SK-N-SH treated with all-trans-retinoic acid at 6 μM for 48 hours (cell line): ENCODE results near the gene POLE.
"Not testable (repeated sequence)": the region's sequence is repeated elsewhere in the genome, so short reads cannot be mapped to it uniquely, and the experiment has no call there.

Experiments used
- ATAC-seq: fragments of 200-7000 bp; cut with Tn5 transposase; 3 replicates; pipeline ENCODE4 v1.9.1; 2020; ENCODE audit warnings: mild to moderate bottlenecking, moderate library complexity
- CREB5 ChIP-seq: fragments of 250-450 bp; sonication (Bioruptor Pico); IDR thresholded peaks from 2 replicates; pipeline ENCODE4 v1.5.1; 2020; ENCODE audit warnings: low read depth, mild to moderate bottlenecking, moderate library complexity
- CSRNP3 ChIP-seq: fragments of 250-450 bp; sonication (Bioruptor Pico); IDR thresholded peaks from 2 replicates; pipeline ENCODE4 v1.5.1; 2021; ENCODE audit warnings: mild to moderate bottlenecking, moderate library complexity
- ESRRG ChIP-seq: fragments of 250-450 bp; sonication (Bioruptor Pico); IDR thresholded peaks from 2 replicates; pipeline ENCODE4 v1.6.1; 2021; ENCODE audit warnings: mild to moderate bottlenecking
- GLIS3 ChIP-seq: fragments of 250-450 bp; sonication (Bioruptor Pico); IDR thresholded peaks from 2 replicates; pipeline ENCODE4 v1.5.0; 2020; ENCODE audit warnings: mild to moderate bottlenecking, moderate library complexity
- ISL1 ChIP-seq: fragments of 250-450 bp; sonication (Bioruptor Pico); IDR thresholded peaks from 2 replicates; pipeline ENCODE4 v2.1.2; 2022; ENCODE audit warnings: mild to moderate bottlenecking, moderate library complexity
- OSR1 ChIP-seq: fragments of 250-450 bp; sonication (Bioruptor Pico); IDR thresholded peaks from 2 replicates; pipeline ENCODE4 v1.8.0; 2022; ENCODE audit warnings: moderate library complexity, mild to moderate bottlenecking, inconsistent platforms
- PATZ1 ChIP-seq: fragments of 250-450 bp; sonication (Bioruptor Pico); IDR thresholded peaks from 2 replicates; pipeline ENCODE4 v1.8.0; 2020; ENCODE audit warnings: mild to moderate bottlenecking, moderate library complexity, borderline replicate concordance
- PPARA ChIP-seq: fragments of 250-450 bp; sonication (Bioruptor Pico); IDR thresholded peaks from 2 replicates; pipeline ENCODE4 v1.5.0; 2020; ENCODE audit warnings: mild to moderate bottlenecking, borderline replicate concordance
- RARB ChIP-seq: fragments of 250-450 bp; sonication (Bioruptor Pico); IDR thresholded peaks from 2 replicates; pipeline ENCODE4 v1.8.0; 2021; ENCODE audit warnings: mild to moderate bottlenecking, moderate library complexity
- SNAI2 ChIP-seq: fragments of 250-450 bp; sonication (Bioruptor Pico); IDR thresholded peaks from 2 replicates; pipeline ENCODE4 v1.5.0; 2020; ENCODE audit warnings: mild to moderate bottlenecking, moderate library complexity
- TOX ChIP-seq: fragments of 250-450 bp; sonication (Bioruptor Pico); IDR thresholded peaks from 2 replicates; pipeline ENCODE4 v1.8.0; 2021; ENCODE audit warnings: mild to moderate bottlenecking, moderate library complexity, borderline replicate concordance
- TSHZ2 ChIP-seq: fragments of 250-450 bp; sonication (Bioruptor Pico); IDR thresholded peaks from 2 replicates; pipeline ENCODE4 v1.5.0; 2020; ENCODE audit warnings: mild to moderate bottlenecking, moderate library complexity
- ZC3H10 ChIP-seq: fragments of 250-450 bp; sonication (Bioruptor Pico); IDR thresholded peaks from 2 replicates; pipeline ENCODE4 v1.5.1; 2021; ENCODE audit warnings: mild to moderate bottlenecking, moderate library complexity
- ZFP30 ChIP-seq: fragments of 450-650 bp; formaldehyde crosslinking; IDR thresholded peaks from 2 replicates; pipeline ENCODE4 v1.5.0; 2022; ENCODE audit warnings: mild to moderate bottlenecking, moderate library complexity
- ZNF565 ChIP-seq: fragments of 450-650 bp; formaldehyde crosslinking; conservative IDR thresholded peaks from 2 replicates; pipeline ENCODE4 v1.5.0; 2020; ENCODE audit warnings: low read depth, mild to moderate bottlenecking, moderate library complexity
- ZNF70 ChIP-seq: fragments of 450-650 bp; formaldehyde crosslinking; IDR thresholded peaks from 2 replicates; pipeline ENCODE4 v1.5.0; 2020; ENCODE audit warnings: mild to moderate bottlenecking, moderate library complexity

Gene POLE

GRCh38 chr12:132698341-132698740 lies 11.2 kb upstream of the POLE start (continued):
- no peak for TF ChIP-seq CSRNP3 (CRISPR knock-in tag)
- no peak for TF ChIP-seq OSR1 (CRISPR knock-in tag)
- TF ChIP-seq, all 23 proteins: peak for 0

- TF ChIP-seq ZNF70 (CRISPR knock-in tag) (no peak), ZC3H10 (CRISPR knock-in tag) (no peak), ISL1 (CRISPR knock-in tag) (no peak)
- TF ChIP-seq, all 23 proteins: peak for 0
- ATAC-seq: no peak
Observed at GRCh38 chr12:132695431-132695830, 8.3 kb upstream of the POLE start.

- not testable (repeated sequence) for ATAC-seq
Observed at GRCh38 chr12:132694888-132695287, 7.7 kb upstream of the POLE start.

GRCh38 chr12:132692030-132692429 lies 4.9 kb upstream of the POLE start:
- not testable (repeated sequence) for ATAC-seq

- no peak for ATAC-seq
- TF ChIP-seq CSRNP3 (CRISPR knock-in tag) (no peak), ZNF565 (CRISPR knock-in tag) (no peak), ZC3H10 (CRISPR knock-in tag) (no peak), PATZ1 (no peak), SNAI2 (CRISPR knock-in tag) (no peak), ZFP30 (CRISPR knock-in tag) (no peak)
Observed at GRCh38 chr12:132690112-132690511, 3.0 kb upstream of the POLE start.

- TF ChIP-seq TOX (CRISPR knock-in tag): no peak
- TF ChIP-seq RARB (CRISPR knock-in tag): no peak
- TF ChIP-seq CSRNP3 (CRISPR knock-in tag): no peak
- TF ChIP-seq CREB5 (CRISPR knock-in tag): no peak
- TF ChIP-seq ZC3H10 (CRISPR knock-in tag): no peak
- no peak for TF ChIP-seq TSHZ2 (CRISPR knock-in tag)
- no peak for TF ChIP-seq ZFP30 (CRISPR knock-in tag)
- no peak for TF ChIP-seq PPARA (CRISPR knock-in tag)
- no peak for TF ChIP-seq SNAI2 (CRISPR knock-in tag)
- TF ChIP-seq GLIS3 (CRISPR knock-in tag): no peak
- no peak for TF ChIP-seq OSR1 (CRISPR knock-in tag)
- TF ChIP-seq ESRRG (CRISPR knock-in tag): no peak
- ATAC-seq: no peak
Observed at GRCh38 chr12:132689227-132689626, 2.1 kb upstream of the POLE start.
